ENCODE results near the gene ISYNA1.

DNA sequence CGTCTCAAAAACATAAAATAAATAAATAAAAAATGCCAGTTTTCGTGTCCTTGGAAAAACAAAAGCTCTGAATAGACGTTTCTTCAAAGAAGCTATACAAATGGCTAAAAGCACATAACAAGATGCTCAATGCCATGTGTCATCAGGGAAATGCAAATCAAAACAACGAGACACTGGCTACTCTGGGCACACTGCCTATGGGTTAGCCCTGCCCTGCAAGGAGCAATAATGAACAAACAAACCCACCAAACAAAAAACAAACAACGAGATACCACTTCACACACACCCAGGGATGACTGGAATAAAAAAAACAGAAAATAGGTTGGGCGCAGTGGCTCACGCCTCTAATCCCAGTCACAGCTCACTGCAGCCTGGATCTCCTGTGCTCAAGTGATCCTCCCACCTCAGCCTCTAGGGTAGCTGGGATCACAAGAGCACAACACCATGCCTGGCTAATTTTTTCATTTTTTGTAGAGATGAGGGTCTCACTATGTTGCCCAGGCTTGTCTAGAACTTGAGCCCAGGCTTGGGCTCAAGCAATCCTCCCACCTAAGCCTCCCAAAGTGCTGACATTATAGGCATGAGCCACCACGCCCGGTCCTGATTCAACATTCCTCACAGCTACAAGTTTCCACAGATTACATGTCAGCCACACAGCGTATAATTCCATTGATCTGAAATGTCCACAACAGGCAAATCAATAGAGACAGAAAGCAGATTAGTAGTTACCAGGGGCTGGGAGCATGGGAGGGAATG lies 15.5 kb upstream of the ISYNA1 start:
- TF ChIP-seq, protein P1, sequence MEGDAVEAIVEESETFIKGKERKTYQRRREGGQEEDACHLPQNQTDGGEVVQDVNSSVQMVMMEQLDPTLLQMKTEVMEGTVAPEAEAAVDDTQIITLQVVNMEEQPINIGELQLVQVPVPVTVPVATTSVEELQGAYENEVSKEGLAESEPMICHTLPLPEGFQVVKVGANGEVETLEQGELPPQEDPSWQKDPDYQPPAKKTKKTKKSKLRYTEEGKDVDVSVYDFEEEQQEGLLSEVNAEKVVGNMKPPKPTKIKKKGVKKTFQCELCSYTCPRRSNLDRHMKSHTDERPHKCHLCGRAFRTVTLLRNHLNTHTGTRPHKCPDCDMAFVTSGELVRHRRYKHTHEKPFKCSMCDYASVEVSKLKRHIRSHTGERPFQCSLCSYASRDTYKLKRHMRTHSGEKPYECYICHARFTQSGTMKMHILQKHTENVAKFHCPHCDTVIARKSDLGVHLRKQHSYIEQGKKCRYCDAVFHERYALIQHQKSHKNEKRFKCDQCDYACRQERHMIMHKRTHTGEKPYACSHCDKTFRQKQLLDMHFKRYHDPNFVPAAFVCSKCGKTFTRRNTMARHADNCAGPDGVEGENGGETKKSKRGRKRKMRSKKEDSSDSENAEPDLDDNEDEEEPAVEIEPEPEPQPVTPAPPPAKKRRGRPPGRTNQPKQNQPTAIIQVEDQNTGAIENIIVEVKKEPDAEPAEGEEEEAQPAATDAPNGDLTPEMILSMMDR (IDR thresholded peaks at IDR 0.05; ENCODE audit: low read depth, low read length, missing input control) = no peak
- TF ChIP-seq, protein P2, sequence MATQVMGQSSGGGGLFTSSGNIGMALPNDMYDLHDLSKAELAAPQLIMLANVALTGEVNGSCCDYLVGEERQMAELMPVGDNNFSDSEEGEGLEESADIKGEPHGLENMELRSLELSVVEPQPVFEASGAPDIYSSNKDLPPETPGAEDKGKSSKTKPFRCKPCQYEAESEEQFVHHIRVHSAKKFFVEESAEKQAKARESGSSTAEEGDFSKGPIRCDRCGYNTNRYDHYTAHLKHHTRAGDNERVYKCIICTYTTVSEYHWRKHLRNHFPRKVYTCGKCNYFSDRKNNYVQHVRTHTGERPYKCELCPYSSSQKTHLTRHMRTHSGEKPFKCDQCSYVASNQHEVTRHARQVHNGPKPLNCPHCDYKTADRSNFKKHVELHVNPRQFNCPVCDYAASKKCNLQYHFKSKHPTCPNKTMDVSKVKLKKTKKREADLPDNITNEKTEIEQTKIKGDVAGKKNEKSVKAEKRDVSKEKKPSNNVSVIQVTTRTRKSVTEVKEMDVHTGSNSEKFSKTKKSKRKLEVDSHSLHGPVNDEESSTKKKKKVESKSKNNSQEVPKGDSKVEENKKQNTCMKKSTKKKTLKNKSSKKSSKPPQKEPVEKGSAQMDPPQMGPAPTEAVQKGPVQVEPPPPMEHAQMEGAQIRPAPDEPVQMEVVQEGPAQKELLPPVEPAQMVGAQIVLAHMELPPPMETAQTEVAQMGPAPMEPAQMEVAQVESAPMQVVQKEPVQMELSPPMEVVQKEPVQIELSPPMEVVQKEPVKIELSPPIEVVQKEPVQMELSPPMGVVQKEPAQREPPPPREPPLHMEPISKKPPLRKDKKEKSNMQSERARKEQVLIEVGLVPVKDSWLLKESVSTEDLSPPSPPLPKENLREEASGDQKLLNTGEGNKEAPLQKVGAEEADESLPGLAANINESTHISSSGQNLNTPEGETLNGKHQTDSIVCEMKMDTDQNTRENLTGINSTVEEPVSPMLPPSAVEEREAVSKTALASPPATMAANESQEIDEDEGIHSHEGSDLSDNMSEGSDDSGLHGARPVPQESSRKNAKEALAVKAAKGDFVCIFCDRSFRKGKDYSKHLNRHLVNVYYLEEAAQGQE (IDR thresholded peaks at IDR 0.05) = no peak
- TF ChIP-seq FOXA1 (IDR thresholded peaks at IDR 0.05) (no peak), RAD21 (IDR thresholded peaks at IDR 0.05) (no peak), YY1 (IDR thresholded peaks at IDR 0.05) (no peak), RXRA (IDR thresholded peaks at IDR 0.05) (no peak), TAF1 (conservative IDR thresholded peaks at IDR 0.05) (no peak), EGR1 (IDR thresholded peaks at IDR 0.05; ENCODE audit: low read depth in 2 of 2) (no peak)
- TF ChIP-seq, protein P3, sequence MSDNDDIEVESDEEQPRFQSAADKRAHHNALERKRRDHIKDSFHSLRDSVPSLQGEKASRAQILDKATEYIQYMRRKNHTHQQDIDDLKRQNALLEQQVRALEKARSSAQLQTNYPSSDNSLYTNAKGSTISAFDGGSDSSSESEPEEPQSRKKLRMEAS (IDR thresholded peaks at IDR 0.05) = no peak
- TF ChIP-seq, protein P4, sequence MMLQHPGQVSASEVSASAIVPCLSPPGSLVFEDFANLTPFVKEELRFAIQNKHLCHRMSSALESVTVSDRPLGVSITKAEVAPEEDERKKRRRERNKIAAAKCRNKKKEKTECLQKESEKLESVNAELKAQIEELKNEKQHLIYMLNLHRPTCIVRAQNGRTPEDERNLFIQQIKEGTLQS (IDR thresholded peaks at IDR 0.05) = no peak

Measured in liver (tissue), 3 donors.